ENCODE measurements around the gene PDGFD. TPM values are rescaled to one million over a fixed set of nuclear protein-coding genes. Genes with fewer than 3 reads are reported as not detected.

The PDGFD gene
- total RNA-seq, 2 donors from 2014 or later = not detected

DNA sequence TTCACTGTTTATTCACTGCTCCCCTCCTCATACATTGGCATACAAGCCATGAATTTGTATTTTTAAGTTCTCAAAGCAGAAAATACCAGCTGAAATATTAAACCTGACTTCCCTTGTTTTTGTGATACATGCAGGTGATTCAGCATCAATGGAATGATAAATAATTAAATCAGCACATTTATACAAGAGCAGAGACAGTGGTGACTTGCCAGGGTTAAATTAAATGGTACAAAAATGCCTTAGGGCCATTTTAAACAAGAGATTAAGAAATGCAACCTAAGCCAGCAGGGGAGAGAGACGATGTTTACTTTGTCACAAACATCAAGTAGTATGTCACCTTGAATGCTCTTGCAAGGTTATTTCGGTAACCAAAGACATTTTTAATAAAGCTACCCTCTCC lies 223.4 kb downstream of the PDGFD start:
- Mint-ChIP-seq H3K9me3 (no peaks in the 10 kb centered on the region), H3K4me3 (no peak overlapping the region), H3K4me1 (no peaks in the 10 kb centered on the region), H3K36me3 (ENCODE audit: low read depth) (no peaks in the 10 kb centered on the region), H3K27ac (no peak overlapping the region), H3K27me3 (no peaks in the 10 kb centered on the region)
- no peak for ATAC-seq (replicated peaks)

GRCh38 chr11:103939694-103940093 lies 224.3 kb downstream of the PDGFD start:
- no peak overlapping the region for H3K27ac Mint-ChIP-seq
- no peaks in the 10 kb centered on the region for H3K4me1 Mint-ChIP-seq
- H3K27me3 Mint-ChIP-seq = no peaks in the 10 kb centered on the region
- H3K4me3 Mint-ChIP-seq = no peak overlapping the region
- H3K9me3 Mint-ChIP-seq = no peaks in the 10 kb centered on the region
- no peak for ATAC-seq (replicated peaks)
- no peaks in the 10 kb centered on the region for H3K36me3 Mint-ChIP-seq (ENCODE audit: low read depth)

DNA sequence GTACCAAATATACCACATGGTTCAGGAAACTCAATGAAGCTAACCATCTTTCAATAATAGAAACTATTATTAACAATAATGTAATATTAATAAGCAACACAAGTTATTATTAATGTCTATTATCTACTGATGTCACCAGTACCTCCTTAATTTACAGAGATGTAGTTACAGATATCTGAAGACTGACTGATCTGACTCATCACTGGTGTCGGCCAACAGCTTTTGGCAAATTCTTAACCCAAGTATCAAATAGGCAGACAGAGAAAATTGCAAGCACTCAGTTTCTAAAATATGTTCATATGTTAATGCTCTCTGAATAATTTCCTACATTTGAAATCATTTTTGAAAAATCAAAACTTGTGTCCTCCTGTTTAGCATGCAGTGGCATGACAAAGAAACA lies 227.9 kb downstream of the PDGFD start:
- Mint-ChIP-seq H3K27ac (no peak overlapping the region), H3K4me3 (no peak overlapping the region), H3K9me3 (no peaks in the 10 kb centered on the region), H3K27me3 (no peaks in the 10 kb centered on the region), H3K36me3 (ENCODE audit: low read depth) (no peaks in the 10 kb centered on the region), H3K4me1 (no peaks in the 10 kb centered on the region)
- no peak for ATAC-seq (replicated peaks)

GRCh38 chr11:103935219-103935618 lies 228.7 kb downstream of the PDGFD start:
- Mint-ChIP-seq H3K27ac (no peak overlapping the region), H3K4me1 (no peaks in the 10 kb centered on the region), H3K4me3 (no peak overlapping the region), H3K27me3 (no peaks in the 10 kb centered on the region), H3K9me3 (no peaks in the 10 kb centered on the region), H3K36me3 (ENCODE audit: low read depth) (no peaks in the 10 kb centered on the region)
- no peak for ATAC-seq (replicated peaks)

DNA sequence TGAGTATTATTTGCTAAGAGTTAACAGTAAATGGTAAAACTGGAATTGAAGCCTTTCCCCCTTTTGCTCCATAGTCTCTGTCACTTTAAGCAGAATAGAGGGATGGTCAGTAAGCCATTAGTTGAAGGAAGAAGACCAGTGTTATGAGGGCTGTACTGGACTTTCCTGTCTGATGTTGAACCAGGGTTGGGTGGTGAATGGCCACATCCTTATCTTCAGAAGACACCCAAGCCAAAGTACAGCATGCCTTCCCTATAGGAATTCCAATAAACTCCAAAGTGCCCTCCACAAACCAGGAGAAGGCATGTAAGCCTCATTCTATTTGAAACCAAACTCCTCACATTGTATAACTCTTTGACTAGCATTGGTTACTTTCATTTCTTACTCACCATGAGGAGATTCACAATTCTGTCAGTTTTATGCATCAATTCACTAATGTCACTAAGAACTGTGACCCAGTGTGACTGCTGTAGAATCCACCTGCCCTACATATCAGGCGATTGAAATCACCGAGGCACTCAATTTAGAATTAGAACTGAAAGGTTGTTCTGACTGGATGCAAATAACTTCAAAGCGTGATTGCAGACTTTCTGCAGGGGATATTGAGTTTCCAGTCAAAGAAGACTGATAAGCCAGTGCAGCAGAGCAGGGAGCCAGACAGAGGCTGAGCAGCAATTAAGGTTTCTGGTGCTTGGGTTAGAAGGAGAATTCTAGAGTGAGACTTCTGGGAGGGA lies 234.6 kb downstream of the PDGFD start:
- no peak for ATAC-seq (replicated peaks)
- no peak overlapping the region for H3K27ac Mint-ChIP-seq
- no peaks in the 10 kb centered on the region for H3K36me3 Mint-ChIP-seq (ENCODE audit: low read depth)
- H3K9me3 Mint-ChIP-seq = no peaks in the 10 kb centered on the region
- H3K4me1 Mint-ChIP-seq = no peaks in the 10 kb centered on the region
- no peak overlapping the region for H3K4me3 Mint-ChIP-seq
- no peaks in the 10 kb centered on the region for H3K27me3 Mint-ChIP-seq

GRCh38 chr11:103928802-103929161 lies 235.2 kb downstream of the PDGFD start:
- no peaks in the 10 kb centered on the region for H3K9me3 Mint-ChIP-seq
- no peak for ATAC-seq (replicated peaks)
- H3K4me3 Mint-ChIP-seq = no peak overlapping the region
- H3K36me3 Mint-ChIP-seq (ENCODE audit: low read depth) = no peaks in the 10 kb centered on the region
- H3K4me1 Mint-ChIP-seq = no peaks in the 10 kb centered on the region
- H3K27me3 Mint-ChIP-seq = no peaks in the 10 kb centered on the region
- H3K27ac Mint-ChIP-seq = no peak overlapping the region

DNA sequence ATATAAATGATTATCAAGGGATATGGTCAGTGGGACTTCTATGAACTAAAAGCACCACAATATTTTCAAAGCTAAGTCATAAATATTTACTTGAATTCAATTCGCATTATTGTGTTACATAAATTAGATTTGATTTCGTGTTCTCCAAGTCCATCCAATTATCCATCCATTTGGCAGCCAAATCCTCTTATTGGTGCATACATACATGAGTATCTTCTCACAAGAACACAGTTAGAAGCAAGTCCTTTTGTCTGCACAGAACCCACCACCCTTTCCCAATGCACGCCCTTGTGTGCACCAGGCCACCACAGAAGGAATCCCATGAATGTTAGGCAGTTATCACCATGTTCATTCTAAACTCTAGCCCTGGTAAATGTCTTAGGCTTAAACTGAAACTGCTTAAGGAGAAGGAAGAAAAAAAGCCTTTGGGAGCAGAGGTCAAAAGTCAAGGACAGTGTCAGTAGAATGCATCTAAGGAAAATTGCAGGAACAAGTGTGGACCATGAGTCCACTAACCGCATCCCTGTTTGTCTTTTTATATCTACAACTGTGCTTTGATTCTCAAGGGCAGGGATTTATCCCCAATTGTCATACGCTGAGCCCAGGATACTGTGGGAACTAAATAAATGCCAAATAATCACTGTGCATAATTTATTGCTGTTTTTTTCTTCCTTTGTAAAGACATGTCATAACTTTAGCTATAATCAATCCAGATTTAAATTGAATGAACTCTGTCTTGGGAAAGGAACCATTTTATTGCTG lies 235.7 kb downstream of the PDGFD start:
- Mint-ChIP-seq H3K27ac (no peak overlapping the region), H3K27me3 (no peaks in the 10 kb centered on the region), H3K36me3 (ENCODE audit: low read depth) (no peaks in the 10 kb centered on the region), H3K9me3 (no peaks in the 10 kb centered on the region), H3K4me3 (no peak overlapping the region), H3K4me1 (no peaks in the 10 kb centered on the region)
- ATAC-seq (replicated peaks) = no peak

DNA sequence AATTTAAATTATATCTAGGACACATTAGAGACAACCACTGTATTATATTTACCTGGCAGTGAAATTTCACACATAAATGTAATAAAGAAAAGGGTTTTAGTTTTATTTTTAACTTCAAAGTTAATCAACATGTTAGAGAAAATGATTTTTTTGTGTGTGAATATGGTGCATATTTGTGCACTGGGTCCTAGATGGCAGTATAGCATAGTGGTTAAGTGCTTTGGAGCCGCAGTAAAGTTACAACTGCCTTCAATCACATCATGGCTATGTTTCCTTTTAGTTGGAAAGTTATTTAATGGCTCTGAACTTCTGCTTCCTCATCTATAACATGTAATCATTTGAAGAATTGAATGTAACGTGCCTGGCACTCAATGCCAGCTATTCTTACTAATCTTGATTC lies 236.4 kb downstream of the PDGFD start:
- no peak overlapping the region for H3K27ac Mint-ChIP-seq
- H3K4me3 Mint-ChIP-seq = no peak overlapping the region
- no peaks in the 10 kb centered on the region for H3K36me3 Mint-ChIP-seq (ENCODE audit: low read depth)
- no peaks in the 10 kb centered on the region for H3K9me3 Mint-ChIP-seq
- no peak for ATAC-seq (replicated peaks)
- no peaks in the 10 kb centered on the region for H3K4me1 Mint-ChIP-seq
- H3K27me3 Mint-ChIP-seq = no peaks in the 10 kb centered on the region

DNA sequence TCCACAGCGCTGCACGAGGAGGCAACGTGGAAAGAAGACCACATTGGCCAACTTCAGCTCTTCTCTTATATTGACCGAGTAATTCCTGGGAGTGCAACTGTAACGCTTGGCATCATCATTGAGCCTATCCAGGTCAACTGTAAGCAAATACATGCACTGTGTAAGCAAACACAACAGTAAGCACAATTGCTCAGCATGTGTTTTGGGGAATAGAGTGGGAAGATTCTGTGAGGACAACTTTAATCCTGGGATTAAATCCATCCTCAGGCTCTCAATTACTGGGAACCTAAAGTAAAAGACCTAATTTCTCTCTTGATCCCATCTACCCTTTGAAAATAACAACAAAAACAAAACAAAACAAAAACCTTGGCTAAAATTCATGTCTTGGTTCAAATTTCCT lies 237.0 kb downstream of the PDGFD start:
- Mint-ChIP-seq H3K36me3 (ENCODE audit: low read depth) (no peaks in the 10 kb centered on the region), H3K9me3 (peaks cover 3% of the 10 kb centered on the region), H3K4me3 (no peak overlapping the region), H3K27me3 (no peaks in the 10 kb centered on the region), H3K27ac (no peak overlapping the region), H3K4me1 (no peaks in the 10 kb centered on the region)
- ATAC-seq (replicated peaks) = no peak

DNA sequence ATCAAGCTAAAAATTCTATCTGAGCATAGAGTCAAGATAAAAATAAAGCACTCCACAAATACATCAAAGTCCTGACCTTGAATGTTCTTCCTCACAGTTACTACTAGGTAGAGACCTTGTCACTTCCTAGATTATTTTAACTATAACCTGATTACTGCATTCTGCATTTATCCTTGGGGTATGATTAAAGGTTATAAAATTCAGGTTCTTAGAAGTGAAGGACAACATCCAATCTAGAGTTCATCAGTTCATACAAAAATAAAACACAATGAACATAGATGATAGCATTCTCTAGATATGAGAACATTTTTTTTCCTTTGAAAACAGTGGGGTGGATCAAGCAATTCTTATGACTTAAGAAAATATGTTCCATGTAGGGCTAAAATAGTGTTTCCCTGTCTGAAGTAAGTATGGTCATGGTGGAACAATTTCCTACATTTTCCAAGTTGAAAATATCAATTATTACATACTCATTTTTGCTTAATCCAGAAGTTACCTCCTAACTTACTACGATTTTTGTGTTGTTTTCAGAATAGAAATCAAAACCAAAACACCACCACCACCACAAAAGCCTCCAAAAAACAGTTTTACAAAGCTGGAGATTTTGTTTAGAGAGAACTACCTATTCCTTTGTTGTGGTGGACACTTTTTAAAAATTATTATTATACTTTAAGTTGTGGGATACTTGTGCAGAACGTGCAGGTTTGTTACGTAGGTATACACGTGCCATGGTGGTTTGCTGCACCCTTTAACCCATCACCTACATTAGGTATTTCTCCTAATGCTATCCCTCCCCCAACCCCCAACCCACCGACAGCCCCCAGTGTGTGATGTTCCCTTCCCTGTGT lies 239.6 kb downstream of the PDGFD start:
- Mint-ChIP-seq H3K9me3 (peaks cover 3% of the 10 kb centered on the region), H3K27ac (no peak overlapping the region), H3K36me3 (ENCODE audit: low read depth) (no peaks in the 10 kb centered on the region), H3K4me1 (no peaks in the 10 kb centered on the region), H3K4me3 (no peak overlapping the region), H3K27me3 (no peaks in the 10 kb centered on the region)
- ATAC-seq (replicated peaks) = no peak

DNA sequence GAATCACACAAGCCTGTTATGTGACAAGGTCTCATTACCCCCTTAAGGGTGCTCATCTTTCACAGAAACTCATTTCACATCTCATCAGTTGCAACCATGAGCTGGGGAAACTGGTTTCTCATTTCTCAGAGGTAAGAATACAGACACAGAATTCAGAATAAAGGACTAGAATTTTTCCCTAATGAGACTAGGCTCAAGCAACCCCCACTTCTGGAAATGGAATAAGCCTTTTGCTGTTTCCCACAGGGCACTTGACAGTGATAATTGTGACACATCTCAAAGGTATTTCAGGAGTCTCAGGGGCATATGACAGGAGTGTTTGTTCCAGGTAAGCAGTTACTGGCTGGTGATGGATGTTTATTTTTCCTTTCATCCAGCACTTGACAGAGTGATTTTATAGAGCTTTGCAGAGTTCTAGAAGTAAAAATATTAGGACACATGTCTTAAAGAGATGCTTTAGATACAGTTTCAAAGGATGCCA lies 240.5 kb downstream of the PDGFD start:
- no peaks in the 10 kb centered on the region for H3K27me3 Mint-ChIP-seq

GRCh38 chr11:103920933-103921332 lies 243.0 kb downstream of the PDGFD start:
- Mint-ChIP-seq H3K9me3 (peaks cover 3% of the 10 kb centered on the region), H3K27me3 (no peaks in the 10 kb centered on the region), H3K4me3 (no peak overlapping the region), H3K27ac (no peak overlapping the region), H3K4me1 (no peaks in the 10 kb centered on the region), H3K36me3 (ENCODE audit: low read depth) (no peaks in the 10 kb centered on the region)
- no peak for ATAC-seq (replicated peaks)

More for the DNA sequence above, 240.5 kb downstream of the PDGFD start:
- no peak overlapping the region for H3K4me3 Mint-ChIP-seq
- H3K27ac Mint-ChIP-seq = no peak overlapping the region
- ATAC-seq (replicated peaks) = no peak
- H3K4me1 Mint-ChIP-seq = no peaks in the 10 kb centered on the region
- peaks cover 3% of the 10 kb centered on the region for H3K9me3 Mint-ChIP-seq
- no peaks in the 10 kb centered on the region for H3K36me3 Mint-ChIP-seq (ENCODE audit: low read depth)

DNA sequence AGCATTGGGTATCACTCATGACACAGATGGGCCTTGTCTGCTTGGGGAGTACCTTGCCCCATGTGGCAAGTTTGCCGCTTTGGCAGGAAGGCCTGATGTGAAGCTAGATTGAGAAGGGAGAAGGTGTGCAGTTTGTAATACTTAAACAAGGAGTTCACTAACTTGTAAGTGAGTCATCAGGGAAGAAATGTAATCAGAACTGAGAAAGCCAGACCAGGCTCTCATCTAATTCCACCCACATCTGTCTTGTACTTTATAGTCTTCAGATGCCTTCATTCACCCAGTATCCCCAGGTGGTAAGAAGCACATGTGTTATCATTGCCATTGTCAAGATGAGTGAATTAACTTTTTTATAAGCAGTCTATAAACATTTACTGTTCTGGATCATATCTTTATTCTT lies 243.5 kb downstream of the PDGFD start:
- no peak for ATAC-seq (replicated peaks)
- Mint-ChIP-seq H3K36me3 (ENCODE audit: low read depth) (no peaks in the 10 kb centered on the region), H3K27ac (no peak overlapping the region), H3K4me3 (no peak overlapping the region), H3K27me3 (no peaks in the 10 kb centered on the region), H3K4me1 (no peaks in the 10 kb centered on the region), H3K9me3 (peaks cover 4% of the 10 kb centered on the region)

DNA sequence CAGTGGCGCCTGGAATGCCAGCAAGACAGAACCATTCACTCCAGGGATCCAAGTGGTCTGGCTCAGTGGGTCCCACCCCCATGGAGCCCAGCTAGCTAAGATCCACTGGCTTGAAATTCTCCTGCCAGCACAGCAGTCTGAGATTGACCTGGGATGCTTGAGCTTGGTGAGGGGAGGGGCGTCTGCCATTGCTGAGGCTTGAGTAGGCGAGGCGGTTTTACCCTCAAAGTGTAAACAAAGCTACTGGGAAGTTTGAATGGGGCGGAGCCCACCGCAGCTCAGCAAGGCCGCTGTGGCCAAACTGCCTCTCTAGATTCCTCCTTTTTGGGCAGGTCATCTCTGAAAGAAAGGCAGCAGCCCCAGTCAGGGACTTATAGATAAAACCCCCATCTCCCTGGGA lies 253.2 kb downstream of the PDGFD start:
- H3K4me1 Mint-ChIP-seq = no peaks in the 10 kb centered on the region
- H3K4me3 Mint-ChIP-seq = no peak overlapping the region
- H3K9me3 Mint-ChIP-seq = peaks cover 33% of the 10 kb centered on the region
- H3K27me3 Mint-ChIP-seq = peaks cover 6% of the 10 kb centered on the region
- no peaks in the 10 kb centered on the region for H3K36me3 Mint-ChIP-seq (ENCODE audit: low read depth)
- H3K27ac Mint-ChIP-seq = no peak overlapping the region
- no peak for ATAC-seq (replicated peaks)

Data from activated T-helper 17 cell treated with anti-CD3 and anti-CD28 coated beads, Interleukin-2, amount 50 U/mL, for 72 hours (primary cell).